ENCODE results near the gene WDFY1.

The WDFY1 gene

DNA sequence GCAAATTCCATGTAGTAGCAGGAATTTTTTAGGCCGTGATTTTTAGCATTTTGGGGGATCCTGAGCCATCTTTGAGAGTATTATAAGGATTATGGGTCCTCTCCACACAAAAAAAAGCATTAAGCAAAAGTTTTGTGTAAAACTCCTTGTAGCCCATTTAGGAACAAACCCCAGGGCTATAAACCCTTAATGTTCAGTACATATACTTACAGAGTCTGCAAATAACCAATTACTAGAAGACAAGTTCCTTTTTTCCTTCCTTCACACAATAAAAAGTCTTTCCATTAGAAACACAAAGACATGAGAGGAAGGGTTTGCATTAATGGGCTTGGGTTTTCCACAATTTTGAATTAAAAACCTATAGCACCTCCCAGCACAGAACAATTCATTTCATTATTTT lies 44.6 kb downstream of the WDFY1 start:
- TF ChIP-seq, protein P1, sequence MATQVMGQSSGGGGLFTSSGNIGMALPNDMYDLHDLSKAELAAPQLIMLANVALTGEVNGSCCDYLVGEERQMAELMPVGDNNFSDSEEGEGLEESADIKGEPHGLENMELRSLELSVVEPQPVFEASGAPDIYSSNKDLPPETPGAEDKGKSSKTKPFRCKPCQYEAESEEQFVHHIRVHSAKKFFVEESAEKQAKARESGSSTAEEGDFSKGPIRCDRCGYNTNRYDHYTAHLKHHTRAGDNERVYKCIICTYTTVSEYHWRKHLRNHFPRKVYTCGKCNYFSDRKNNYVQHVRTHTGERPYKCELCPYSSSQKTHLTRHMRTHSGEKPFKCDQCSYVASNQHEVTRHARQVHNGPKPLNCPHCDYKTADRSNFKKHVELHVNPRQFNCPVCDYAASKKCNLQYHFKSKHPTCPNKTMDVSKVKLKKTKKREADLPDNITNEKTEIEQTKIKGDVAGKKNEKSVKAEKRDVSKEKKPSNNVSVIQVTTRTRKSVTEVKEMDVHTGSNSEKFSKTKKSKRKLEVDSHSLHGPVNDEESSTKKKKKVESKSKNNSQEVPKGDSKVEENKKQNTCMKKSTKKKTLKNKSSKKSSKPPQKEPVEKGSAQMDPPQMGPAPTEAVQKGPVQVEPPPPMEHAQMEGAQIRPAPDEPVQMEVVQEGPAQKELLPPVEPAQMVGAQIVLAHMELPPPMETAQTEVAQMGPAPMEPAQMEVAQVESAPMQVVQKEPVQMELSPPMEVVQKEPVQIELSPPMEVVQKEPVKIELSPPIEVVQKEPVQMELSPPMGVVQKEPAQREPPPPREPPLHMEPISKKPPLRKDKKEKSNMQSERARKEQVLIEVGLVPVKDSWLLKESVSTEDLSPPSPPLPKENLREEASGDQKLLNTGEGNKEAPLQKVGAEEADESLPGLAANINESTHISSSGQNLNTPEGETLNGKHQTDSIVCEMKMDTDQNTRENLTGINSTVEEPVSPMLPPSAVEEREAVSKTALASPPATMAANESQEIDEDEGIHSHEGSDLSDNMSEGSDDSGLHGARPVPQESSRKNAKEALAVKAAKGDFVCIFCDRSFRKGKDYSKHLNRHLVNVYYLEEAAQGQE (IDR thresholded peaks at IDR 0.05; ENCODE audit: insufficient read depth in 1 of 2, low read depth in 2 of 2, low read length in 2 of 2) = no peak
- TF ChIP-seq FOXP2 (optimal IDR thresholded peaks at IDR 0.05; ENCODE audit: borderline replicate concordance, extremely low read depth, extremely low read length, insufficient read depth) (no peak), SIN3A (IDR thresholded peaks at IDR 0.05; ENCODE audit: borderline replicate concordance, insufficient read depth, low read length) (no peak), TAF1 (IDR thresholded peaks at IDR 0.05; ENCODE audit: borderline replicate concordance, insufficient read depth, low read length) (no peak), POLR2AphosphoS5 (IDR thresholded peaks at IDR 0.05; ENCODE audit: low read depth, low read length) (no peak)

DNA sequence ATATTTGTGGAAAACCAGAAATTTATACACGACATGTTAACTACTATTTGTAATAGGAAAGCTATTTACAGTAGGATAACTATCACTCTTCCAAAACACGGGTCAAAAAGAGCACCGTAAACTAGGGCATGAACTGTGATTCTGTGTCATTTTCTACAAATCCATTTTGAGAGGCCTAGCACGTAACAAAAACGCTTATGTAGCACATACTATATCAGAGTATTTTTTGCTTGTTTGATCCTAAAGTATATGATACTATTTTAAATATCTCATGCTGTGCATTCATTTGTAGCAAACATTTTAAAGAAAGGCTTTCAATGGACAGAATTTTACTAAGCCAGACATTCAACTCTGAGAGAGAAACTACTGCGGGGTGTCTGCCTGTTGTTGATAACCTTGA lies 45.1 kb downstream of the WDFY1 start:
- TF ChIP-seq POLR2AphosphoS5 (IDR thresholded peaks at IDR 0.05; ENCODE audit: low read depth, low read length) (no peak), TAF1 (IDR thresholded peaks at IDR 0.05; ENCODE audit: borderline replicate concordance, insufficient read depth, low read length) (no peak), FOXP2 (optimal IDR thresholded peaks at IDR 0.05; ENCODE audit: borderline replicate concordance, extremely low read depth, extremely low read length, insufficient read depth) (no peak), SIN3A (IDR thresholded peaks at IDR 0.05; ENCODE audit: borderline replicate concordance, insufficient read depth, low read length) (no peak)
- TF ChIP-seq, protein P1 (IDR thresholded peaks at IDR 0.05; ENCODE audit: insufficient read depth in 1 of 2, low read depth in 2 of 2, low read length in 2 of 2) = no peak

DNA sequence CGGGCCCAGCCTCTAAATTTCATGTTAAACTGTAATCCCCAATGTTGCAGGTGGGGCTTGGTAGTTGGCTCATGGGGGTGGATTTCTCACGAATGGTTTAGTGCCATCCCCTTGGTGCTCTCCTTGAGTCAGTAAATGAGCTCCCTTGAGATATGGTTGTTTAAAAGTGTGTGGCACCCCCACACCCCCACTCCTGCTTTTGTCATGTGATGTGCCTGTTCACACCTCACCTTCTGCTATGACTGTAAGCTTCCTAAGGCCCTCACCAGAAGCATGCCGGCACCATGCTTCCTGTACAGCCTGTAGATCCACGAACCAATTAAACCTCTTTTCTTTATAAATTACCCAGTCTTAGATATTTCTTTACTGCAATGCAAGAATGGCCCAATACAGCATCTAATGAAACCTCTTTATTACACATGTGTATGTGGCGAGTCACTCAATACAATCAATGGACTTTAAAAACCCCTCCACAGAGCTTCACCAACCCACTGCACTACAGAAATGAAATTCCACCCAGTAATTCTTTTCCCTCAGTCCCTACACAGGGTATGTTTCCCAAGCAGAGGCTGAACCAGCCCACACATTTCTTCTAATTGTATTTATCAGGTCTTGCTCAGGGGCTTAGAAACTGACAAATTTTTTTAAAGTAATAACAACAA lies 47.3 kb downstream of the WDFY1 start:
- TF ChIP-seq, protein P1 (IDR thresholded peaks at IDR 0.05; ENCODE audit: insufficient read depth in 1 of 2, low read depth in 2 of 2, low read length in 2 of 2) = no peak
- TF ChIP-seq POLR2AphosphoS5 (IDR thresholded peaks at IDR 0.05; ENCODE audit: low read depth, low read length) (no peak), SIN3A (IDR thresholded peaks at IDR 0.05; ENCODE audit: borderline replicate concordance, insufficient read depth, low read length) (no peak)

DNA sequence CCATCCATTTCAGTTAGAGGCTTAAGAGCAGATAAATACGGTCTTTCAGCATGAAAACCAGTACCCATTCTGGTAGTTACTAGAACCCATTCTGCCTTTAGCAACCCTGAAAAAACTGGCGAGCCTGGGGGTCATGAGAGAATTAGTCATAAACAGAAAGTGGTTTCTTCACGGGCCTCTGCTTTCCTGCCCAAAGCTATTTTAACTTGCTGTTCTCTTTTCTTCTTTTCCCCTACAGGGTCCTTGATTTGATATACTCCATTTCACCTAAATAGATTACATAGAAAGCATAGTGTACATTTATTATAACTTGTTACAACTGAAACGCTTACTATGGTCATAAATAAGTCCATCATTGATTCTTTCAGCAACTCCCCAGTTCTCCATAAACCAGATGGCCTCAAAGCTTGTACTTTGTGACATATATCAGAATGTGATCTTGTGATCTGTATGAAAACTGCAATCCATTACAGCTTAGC lies 48.3 kb downstream of the WDFY1 start:
- TF ChIP-seq, protein P1 (IDR thresholded peaks at IDR 0.05; ENCODE audit: insufficient read depth in 1 of 2, low read depth in 2 of 2, low read length in 2 of 2) = no peak
- no peak for TF ChIP-seq POLR2AphosphoS5 (IDR thresholded peaks at IDR 0.05; ENCODE audit: low read depth, low read length)
- no peak for TF ChIP-seq FOXP2 (optimal IDR thresholded peaks at IDR 0.05; ENCODE audit: borderline replicate concordance, extremely low read depth, extremely low read length, insufficient read depth)
- TF ChIP-seq SIN3A (IDR thresholded peaks at IDR 0.05; ENCODE audit: borderline replicate concordance, insufficient read depth, low read length) = no peak
- TF ChIP-seq TAF1 (IDR thresholded peaks at IDR 0.05; ENCODE audit: borderline replicate concordance, insufficient read depth, low read length) = no peak
